ENCODE results near the gene COPRS.

GRCh38 chr17:31825961-31826691 lies 32.9 kb downstream of the COPRS start:
- TF ChIP-seq ZNF274 (IDR thresholded peaks at IDR 0.05; ENCODE audit: low read depth, low read length) (no peak), CTCF (IDR thresholded peaks at IDR 0.05 in 2 of 3, conservative IDR thresholded peaks at IDR 0.05 in 1 of 3; ENCODE audit: borderline replicate concordance in 1 of 3, insufficient read depth in 1 of 3, low read depth in 2 of 3, low read length in 2 of 3) (no peak), SRF (IDR thresholded peaks at IDR 0.05; ENCODE audit: low read depth) (no peak), POLR2AphosphoS5 (IDR thresholded peaks at IDR 0.05; ENCODE audit: low read depth, low read length) (no peak), EZH2phosphoT487 (IDR thresholded peaks at IDR 0.05; ENCODE audit: borderline replicate concordance) (no peak), POLR2A (IDR thresholded peaks at IDR 0.05; ENCODE audit: borderline replicate concordance, extremely low read depth, insufficient read depth, insufficient read length) (no peak), EZH2 (IDR thresholded peaks at IDR 0.05) (no peak), SP1 (IDR thresholded peaks at IDR 0.05; ENCODE audit: low read depth) (no peak), RAD21 (IDR thresholded peaks at IDR 0.05; ENCODE audit: low read depth) (no peak), YY1 (IDR thresholded peaks at IDR 0.05; ENCODE audit: extremely low read depth, insufficient replicate concordance, low read depth, low read length) (no peak)
- TF ChIP-seq, protein P1, sequence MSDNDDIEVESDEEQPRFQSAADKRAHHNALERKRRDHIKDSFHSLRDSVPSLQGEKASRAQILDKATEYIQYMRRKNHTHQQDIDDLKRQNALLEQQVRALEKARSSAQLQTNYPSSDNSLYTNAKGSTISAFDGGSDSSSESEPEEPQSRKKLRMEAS (IDR thresholded peaks at IDR 0.05): no peak
- TF ChIP-seq, protein P2, sequence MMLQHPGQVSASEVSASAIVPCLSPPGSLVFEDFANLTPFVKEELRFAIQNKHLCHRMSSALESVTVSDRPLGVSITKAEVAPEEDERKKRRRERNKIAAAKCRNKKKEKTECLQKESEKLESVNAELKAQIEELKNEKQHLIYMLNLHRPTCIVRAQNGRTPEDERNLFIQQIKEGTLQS (IDR thresholded peaks at IDR 0.05): no peak
- TF ChIP-seq, protein P3, sequence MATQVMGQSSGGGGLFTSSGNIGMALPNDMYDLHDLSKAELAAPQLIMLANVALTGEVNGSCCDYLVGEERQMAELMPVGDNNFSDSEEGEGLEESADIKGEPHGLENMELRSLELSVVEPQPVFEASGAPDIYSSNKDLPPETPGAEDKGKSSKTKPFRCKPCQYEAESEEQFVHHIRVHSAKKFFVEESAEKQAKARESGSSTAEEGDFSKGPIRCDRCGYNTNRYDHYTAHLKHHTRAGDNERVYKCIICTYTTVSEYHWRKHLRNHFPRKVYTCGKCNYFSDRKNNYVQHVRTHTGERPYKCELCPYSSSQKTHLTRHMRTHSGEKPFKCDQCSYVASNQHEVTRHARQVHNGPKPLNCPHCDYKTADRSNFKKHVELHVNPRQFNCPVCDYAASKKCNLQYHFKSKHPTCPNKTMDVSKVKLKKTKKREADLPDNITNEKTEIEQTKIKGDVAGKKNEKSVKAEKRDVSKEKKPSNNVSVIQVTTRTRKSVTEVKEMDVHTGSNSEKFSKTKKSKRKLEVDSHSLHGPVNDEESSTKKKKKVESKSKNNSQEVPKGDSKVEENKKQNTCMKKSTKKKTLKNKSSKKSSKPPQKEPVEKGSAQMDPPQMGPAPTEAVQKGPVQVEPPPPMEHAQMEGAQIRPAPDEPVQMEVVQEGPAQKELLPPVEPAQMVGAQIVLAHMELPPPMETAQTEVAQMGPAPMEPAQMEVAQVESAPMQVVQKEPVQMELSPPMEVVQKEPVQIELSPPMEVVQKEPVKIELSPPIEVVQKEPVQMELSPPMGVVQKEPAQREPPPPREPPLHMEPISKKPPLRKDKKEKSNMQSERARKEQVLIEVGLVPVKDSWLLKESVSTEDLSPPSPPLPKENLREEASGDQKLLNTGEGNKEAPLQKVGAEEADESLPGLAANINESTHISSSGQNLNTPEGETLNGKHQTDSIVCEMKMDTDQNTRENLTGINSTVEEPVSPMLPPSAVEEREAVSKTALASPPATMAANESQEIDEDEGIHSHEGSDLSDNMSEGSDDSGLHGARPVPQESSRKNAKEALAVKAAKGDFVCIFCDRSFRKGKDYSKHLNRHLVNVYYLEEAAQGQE (IDR thresholded peaks at IDR 0.05; ENCODE audit: low read depth): no peak
